ENCODE results near the gene SP140.

- no peak for TF ChIP-seq POLR2AphosphoS5 (IDR thresholded peaks at IDR 0.05; ENCODE audit: insufficient read depth in 1 of 2, low read depth in 1 of 2)
- no peak for TF ChIP-seq CTCF (IDR thresholded peaks at IDR 0.05)
- TF ChIP-seq POLR2A (IDR thresholded peaks at IDR 0.05) = no peak
Measured at GRCh38 chr2:230321031-230321430, 95.5 kb downstream of the SP140 start.

Data from vagina (tissue), 2 donors.